SK-N-SH (cell line): ENCODE data around the gene ADCY5. TPM values are rescaled to one million over a fixed set of nuclear protein-coding genes. Genes with fewer than 3 reads are reported as not detected.

Experiments used
- CTCF ChIA-PET: fragments of 300-600, 350-600 bp; formaldehyde crosslinking; extraction: SDS; loops from one replicate; lab custom pipeline; 2021; lab: Yijun Ruan, JAX
- POLR2A ChIA-PET: fragments of 350-600 bp; sonication (Branson Sonifier 250); formaldehyde crosslinking; extraction: SDS; loops from one replicate; lab custom pipeline; 2020; ENCODE audit warnings: antibody characterized with exemption, inconsistent platforms; lab: Yijun Ruan, JAX
- DNase-seq: peaks from one replicate; pipeline ENCODE4 v3.0.0; 2012
- H2AFZ ChIP-seq: fragments of 200-600 bp; sonication (generic); 2 replicates; pipeline ENCODE4 v1.8.1; 2016; ENCODE audit warnings: antibody characterized with exemption, mild to moderate bottlenecking, low read depth
- H3F3A ChIP-seq: fragments of 200-600 bp; sonication (generic); replicated peaks from 2 replicates; pipeline ENCODE3; 2016; ENCODE audit warnings: antibody characterized with exemption, mild to moderate bottlenecking; ENCODE audit not compliant: insufficient read depth
- H3K27ac ChIP-seq, 2 experiments: fragments of 200-500 bp in 1 of 2; fragments of 200-600 bp in 1 of 2; sonication (Bioruptor generic) in 1 of 2; sonication (generic), shearing (Covaris generic) in 1 of 2; 2 replicates each; pipeline versions ENCODE4 v1.5.1 to v1.6.1; 2014 to 2016; ENCODE audit warnings: low read depth in 2 of 2, inconsistent platforms in 1 of 2, low read length in 1 of 2, mild to moderate bottlenecking in 1 of 2, mixed read lengths in 1 of 2
- H3K27me3 ChIP-seq: fragments of 200-600 bp; sonication (generic), shearing (Covaris generic); 2 replicates; pipeline ENCODE4 v1.6.1; 2016; ENCODE audit warnings: mixed run types; ENCODE audit not compliant: insufficient read depth
- H3K36me3 ChIP-seq, 2 experiments: fragments of 200-500 bp in 1 of 2; fragments of 200-600 bp in 1 of 2; sonication (Bioruptor generic) in 1 of 2; sonication (generic) in 1 of 2; replicated peaks in 1 of 2; 2 replicates each; pipeline versions ENCODE3 to v1.5.1; 2014 to 2016; ENCODE audit warnings: low read length in 1 of 2, mild to moderate bottlenecking in 1 of 2; ENCODE audit not compliant: insufficient read depth in 2 of 2, control insufficient read depth in 1 of 2
- H3K4me1 ChIP-seq, 2 experiments: fragments of 200-500 bp in 1 of 2; fragments of 200-600 bp in 1 of 2; sonication (Bioruptor generic) in 1 of 2; sonication (generic), shearing (Covaris generic) in 1 of 2; 2 replicates each; pipeline versions ENCODE4 v1.5.1 to v1.6.1; 2014 to 2016; ENCODE audit warnings: low read depth in 1 of 2, low read length in 1 of 2, mixed run types in 1 of 2; ENCODE audit not compliant: insufficient read depth in 2 of 2, control insufficient read depth in 1 of 2
- H3K4me2 ChIP-seq: fragments of 200-600 bp; sonication (generic), shearing (Covaris generic); 2 replicates; pipeline ENCODE4 v1.6.1; 2017; ENCODE audit warnings: mixed run types
- H3K4me3 ChIP-seq, 2 experiments: fragments of 200-500 bp in 1 of 2; fragments of 200-600 bp in 1 of 2; sonication (Bioruptor generic) in 1 of 2; sonication (generic), shearing (Covaris generic) in 1 of 2; 2 replicates each; pipeline versions ENCODE4 v1.5.1 to v1.8.1; 2014 to 2016; ENCODE audit warnings: low read depth in 2 of 2, inconsistent platforms in 1 of 2, low read length in 1 of 2, mild to moderate bottlenecking in 1 of 2, mixed read lengths in 1 of 2, moderate library complexity in 1 of 2
- H3K79me2 ChIP-seq: fragments of 200-600 bp; sonication (generic); 2 replicates; pipeline ENCODE4 v1.8.1; 2017; ENCODE audit warnings: mild to moderate bottlenecking; ENCODE audit not compliant: insufficient read depth
- H3K9ac ChIP-seq: fragments of 200-600 bp; sonication (generic); 2 replicates; pipeline ENCODE4 v1.6.1; 2017; ENCODE audit warnings: mixed run types
- H3K9me2 ChIP-seq: fragments of 200-600 bp; sonication (generic); 2 replicates; pipeline ENCODE4 v1.6.1; 2017; ENCODE audit warnings: mixed run types
- H3K9me3 ChIP-seq: fragments of 200-600 bp; sonication (generic); 2 replicates; pipeline ENCODE4 v1.6.1; 2017; ENCODE audit warnings: mixed run types, mild to moderate bottlenecking, moderate library complexity
- H4K20me1 ChIP-seq: fragments of 200-600 bp; sonication (generic); 2 replicates; pipeline ENCODE4 v1.6.1; 2017; ENCODE audit warnings: mild to moderate bottlenecking, mixed run types; ENCODE audit not compliant: insufficient read depth
- CHD2 ChIP-seq: fragments of 150-350 bp; IDR thresholded peaks from 2 replicates; pipeline ENCODE4 v1.6.1; 2018; ENCODE audit warnings: low read length; ENCODE audit not compliant: partially characterized antibody
- ELF1 ChIP-seq: IDR thresholded peaks from 2 replicates; pipeline ENCODE4 v1.4.0; 2012
- EP300 ChIP-seq, 2 experiments: IDR thresholded peaks; 2 replicates each; pipeline versions ENCODE4 v1.4.0 to v1.6.1; 2012; ENCODE audit warnings: borderline replicate concordance in 1 of 2, low read depth in 1 of 2, low read length in 1 of 2
- FOXM1 ChIP-seq: IDR thresholded peaks from 2 replicates; pipeline ENCODE4 v1.4.0; 2012; ENCODE audit warnings: low read depth, mild to moderate bottlenecking
- JUND ChIP-seq: IDR thresholded peaks from 2 replicates; pipeline ENCODE4 v1.4.0; 2012
- MEF2A ChIP-seq: IDR thresholded peaks from 2 replicates; pipeline ENCODE4 v1.4.0; 2012; ENCODE audit warnings: low read depth, borderline replicate concordance
- NFIC ChIP-seq: IDR thresholded peaks from 2 replicates; pipeline ENCODE4 v1.4.0; 2012; ENCODE audit warnings: borderline replicate concordance
- POLR2AphosphoS5 ChIP-seq: IDR thresholded peaks from 2 replicates; pipeline ENCODE4 v1.6.1; 2012; ENCODE audit warnings: low read depth, low read length
- RAD21 ChIP-seq: IDR thresholded peaks from 2 replicates; pipeline ENCODE4 v1.6.1; 2012; ENCODE audit warnings: mild to moderate bottlenecking, low read length
- RCOR1 ChIP-seq: fragments of 150-350 bp; IDR thresholded peaks from 2 replicates; pipeline ENCODE4 v1.6.1; 2017; ENCODE audit warnings: antibody characterized with exemption, low read length
- RXRA ChIP-seq: IDR thresholded peaks from 2 replicates; pipeline ENCODE4 v1.4.0; 2012; ENCODE audit warnings: low read depth, mild to moderate bottlenecking, borderline replicate concordance
- SIN3A ChIP-seq: IDR thresholded peaks from 2 replicates; pipeline ENCODE4 v1.6.1; 2012; ENCODE audit warnings: low read depth, mild to moderate bottlenecking, low read length, moderate library complexity, borderline replicate concordance
- TEAD4 ChIP-seq: IDR thresholded peaks from 2 replicates; pipeline ENCODE4 v1.4.0; 2012; ENCODE audit warnings: mild to moderate bottlenecking, borderline replicate concordance; ENCODE audit not compliant: insufficient read depth
- YY1 ChIP-seq: IDR thresholded peaks from 2 replicates; pipeline ENCODE4 v1.4.0; 2012; ENCODE audit warnings: low read depth, mild to moderate bottlenecking
- WGBS: methylation state at CpG from one replicate; pipeline ENCODE4 v1.1.6; 2017; ENCODE audit warnings: low lambda C conversion rate; 5-methylcytosine and 5-hydroxymethylcytosine counted together
- polyA plus RNA-seq, 3 experiments: library from polyadenylated mRNA; depleted of rRNA; stranded (reverse); fragments of >200 nt; gene quantifications; 2 replicates each; pipeline ENCODE4 v1.2.3, GENCODE V29; 2012
- TF ChIP-seq, protein P1 (sequence below): IDR thresholded peaks from 2 replicates; pipeline ENCODE4 v1.4.0; 2012; ENCODE audit warnings: low read depth, borderline replicate concordance
- TF ChIP-seq, protein P2 (sequence below): IDR thresholded peaks from 2 replicates; pipeline ENCODE4; 2012
- TF ChIP-seq, protein P3 (sequence below): fragments of 200-600 bp; sonication (generic); IDR thresholded peaks from 2 replicates; pipeline ENCODE4 v1.6.1; 2017; ENCODE audit warnings: antibody characterized with exemption, mild to moderate bottlenecking, moderate library complexity

Gene ADCY5
- polyA plus RNA-seq, 1 of the 3 experiments (the other 2 are of a cell fraction): 0.21 TPM

DNA sequence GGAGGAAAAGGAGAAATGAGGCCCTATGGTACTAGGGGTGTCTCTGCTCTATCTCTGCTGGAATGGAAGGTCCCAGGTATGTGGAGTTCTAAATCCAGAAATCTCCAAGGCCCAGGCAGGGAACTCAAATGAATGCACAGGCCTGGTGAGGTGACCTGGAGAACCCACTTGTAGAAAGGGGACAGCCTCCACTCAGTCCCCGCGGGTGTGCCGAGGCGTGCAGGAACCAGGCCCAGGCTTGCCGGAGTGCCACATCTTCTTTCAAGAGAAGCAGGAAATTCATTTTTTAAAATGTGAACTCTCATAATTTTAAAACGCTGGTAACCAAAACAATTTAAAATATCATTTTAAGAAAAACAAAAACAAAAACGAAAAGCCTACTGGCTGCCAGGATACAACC is 32.2 kb upstream of the ADCY5 start:
- Histone ChIP-seq H3K27me3 (peaks cover 23% of the 10 kb centered on the region), H3K27ac (no peak overlapping the region), H3K9me3 (no peaks in the 10 kb centered on the region), H3K36me3 (no peaks in the 10 kb centered on the region), H3K9ac (no peak overlapping the region), H3K4me3 (no peak overlapping the region), H3K4me1 (no peaks in the 10 kb centered on the region), H4K20me1 (no peaks in the 10 kb centered on the region), H3F3A (no peaks in the 10 kb centered on the region), H3K9me2 (no peaks in the 10 kb centered on the region), H2AFZ (no peak overlapping the region), H3K79me2 (no peaks in the 10 kb centered on the region), H3K4me2 (no peak overlapping the region)
- WGBS: 83% methylated on average over 7 of the region's 7 CpGs
- no peak for DNase-seq
- ChIA-PET CTCF (interaction anchor here (1.5 to 1.8 kb wide), 2 partner anchors 9 to 17 kb away, joined by 3 to 7 read pairs; no protein-coding TSS in a partner anchor), POLR2A (no interaction called here)
- no peak for TF ChIP-seq JUND
- no peak for TF ChIP-seq POLR2AphosphoS5
- TF ChIP-seq RAD21: no peak
- TF ChIP-seq ELF1: no peak
- TF ChIP-seq RCOR1: no peak

DNA sequence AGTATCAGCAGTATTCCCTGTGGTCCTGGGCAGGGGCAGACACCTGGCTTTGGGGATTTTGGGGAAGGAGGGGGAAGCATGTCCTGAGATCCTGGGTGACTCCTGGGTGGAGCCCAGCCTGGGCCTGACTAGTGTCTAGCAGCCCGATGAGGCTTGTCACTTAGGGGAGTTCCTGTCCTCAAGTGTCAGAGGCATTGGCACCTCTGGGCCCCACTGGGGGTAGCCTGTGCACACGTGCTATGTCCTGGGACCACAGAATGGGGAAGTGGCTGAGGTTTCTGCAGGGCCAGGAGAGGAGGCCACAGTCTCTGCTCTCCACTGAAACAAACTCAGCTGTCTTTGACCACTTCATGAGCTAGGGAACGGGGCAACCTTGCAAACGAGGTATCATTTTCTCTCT is 31.5 kb upstream of the ADCY5 start:
- no peaks in the 10 kb centered on the region for H4K20me1 ChIP-seq
- no peaks in the 10 kb centered on the region for H3K79me2 ChIP-seq
- no peak overlapping the region for H3K4me2 ChIP-seq
- POLR2A ChIA-PET: no interaction called here
- CTCF ChIA-PET: interaction anchor here (1.8 to 1.9 kb wide), 2 partner anchors 9 to 151 kb away, joined by 4 to 7 read pairs; no protein-coding TSS in a partner anchor
- DNase-seq: no peak
- H2AFZ ChIP-seq: no peak overlapping the region
- WGBS: 34% methylated on average over 2 of the region's 4 CpGs
- H3K9me2 ChIP-seq: no peaks in the 10 kb centered on the region
- no peak overlapping the region for H3K4me3 ChIP-seq
- H3K9ac ChIP-seq: no peak overlapping the region
- H3K36me3 ChIP-seq: no peaks in the 10 kb centered on the region
- no peaks in the 10 kb centered on the region for H3F3A ChIP-seq
- H3K27ac ChIP-seq: no peak overlapping the region
- TF ChIP-seq SIN3A: no peak
- TF ChIP-seq EP300 (IDR thresholded peaks at IDR 0.05; ENCODE audit: borderline replicate concordance in 1 of 2, low read depth in 1 of 2, low read length in 1 of 2): no peak
- TF ChIP-seq YY1: no peak
- TF ChIP-seq, protein P1, sequence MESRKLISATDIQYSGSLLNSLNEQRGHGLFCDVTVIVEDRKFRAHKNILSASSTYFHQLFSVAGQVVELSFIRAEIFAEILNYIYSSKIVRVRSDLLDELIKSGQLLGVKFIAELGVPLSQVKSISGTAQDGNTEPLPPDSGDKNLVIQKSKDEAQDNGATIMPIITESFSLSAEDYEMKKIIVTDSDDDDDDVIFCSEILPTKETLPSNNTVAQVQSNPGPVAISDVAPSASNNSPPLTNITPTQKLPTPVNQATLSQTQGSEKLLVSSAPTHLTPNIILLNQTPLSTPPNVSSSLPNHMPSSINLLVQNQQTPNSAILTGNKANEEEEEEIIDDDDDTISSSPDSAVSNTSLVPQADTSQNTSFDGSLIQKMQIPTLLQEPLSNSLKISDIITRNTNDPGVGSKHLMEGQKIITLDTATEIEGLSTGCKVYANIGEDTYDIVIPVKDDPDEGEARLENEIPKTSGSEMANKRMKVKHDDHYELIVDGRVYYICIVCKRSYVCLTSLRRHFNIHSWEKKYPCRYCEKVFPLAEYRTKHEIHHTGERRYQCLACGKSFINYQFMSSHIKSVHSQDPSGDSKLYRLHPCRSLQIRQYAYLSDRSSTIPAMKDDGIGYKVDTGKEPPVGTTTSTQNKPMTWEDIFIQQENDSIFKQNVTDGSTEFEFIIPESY: no peak
- no peak for TF ChIP-seq NFIC
- TF ChIP-seq POLR2AphosphoS5: no peak
- no peak for TF ChIP-seq FOXM1
- no peak for TF ChIP-seq RCOR1
- TF ChIP-seq RXRA: no peak
- TF ChIP-seq CHD2: no peak
- TF ChIP-seq TEAD4: no peak
- no peak for TF ChIP-seq JUND
- no peak for TF ChIP-seq MEF2A
- TF ChIP-seq, protein P2, sequence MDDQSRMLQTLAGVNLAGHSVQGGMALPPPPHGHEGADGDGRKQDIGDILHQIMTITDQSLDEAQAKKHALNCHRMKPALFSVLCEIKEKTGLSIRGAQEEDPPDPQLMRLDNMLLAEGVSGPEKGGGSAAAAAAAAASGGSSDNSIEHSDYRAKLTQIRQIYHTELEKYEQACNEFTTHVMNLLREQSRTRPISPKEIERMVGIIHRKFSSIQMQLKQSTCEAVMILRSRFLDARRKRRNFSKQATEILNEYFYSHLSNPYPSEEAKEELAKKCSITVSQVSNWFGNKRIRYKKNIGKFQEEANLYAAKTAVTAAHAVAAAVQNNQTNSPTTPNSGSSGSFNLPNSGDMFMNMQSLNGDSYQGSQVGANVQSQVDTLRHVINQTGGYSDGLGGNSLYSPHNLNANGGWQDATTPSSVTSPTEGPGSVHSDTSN: no peak
- TF ChIP-seq, protein P3, sequence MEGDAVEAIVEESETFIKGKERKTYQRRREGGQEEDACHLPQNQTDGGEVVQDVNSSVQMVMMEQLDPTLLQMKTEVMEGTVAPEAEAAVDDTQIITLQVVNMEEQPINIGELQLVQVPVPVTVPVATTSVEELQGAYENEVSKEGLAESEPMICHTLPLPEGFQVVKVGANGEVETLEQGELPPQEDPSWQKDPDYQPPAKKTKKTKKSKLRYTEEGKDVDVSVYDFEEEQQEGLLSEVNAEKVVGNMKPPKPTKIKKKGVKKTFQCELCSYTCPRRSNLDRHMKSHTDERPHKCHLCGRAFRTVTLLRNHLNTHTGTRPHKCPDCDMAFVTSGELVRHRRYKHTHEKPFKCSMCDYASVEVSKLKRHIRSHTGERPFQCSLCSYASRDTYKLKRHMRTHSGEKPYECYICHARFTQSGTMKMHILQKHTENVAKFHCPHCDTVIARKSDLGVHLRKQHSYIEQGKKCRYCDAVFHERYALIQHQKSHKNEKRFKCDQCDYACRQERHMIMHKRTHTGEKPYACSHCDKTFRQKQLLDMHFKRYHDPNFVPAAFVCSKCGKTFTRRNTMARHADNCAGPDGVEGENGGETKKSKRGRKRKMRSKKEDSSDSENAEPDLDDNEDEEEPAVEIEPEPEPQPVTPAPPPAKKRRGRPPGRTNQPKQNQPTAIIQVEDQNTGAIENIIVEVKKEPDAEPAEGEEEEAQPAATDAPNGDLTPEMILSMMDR: no peak
- peaks cover 23% of the 10 kb centered on the region for H3K27me3 ChIP-seq
- H3K4me1 ChIP-seq: no peaks in the 10 kb centered on the region
- H3K9me3 ChIP-seq: no peaks in the 10 kb centered on the region
